T47D (cell line): ENCODE results near the gene FAM111B.
"Not testable (repeated sequence)": the region's sequence is repeated elsewhere in the genome, so short reads cannot be mapped to it uniquely, and the experiment has no call there.

ENCODE experiments used
- DNase-seq, 2 experiments: peaks; one replicate each; pipeline versions ENCODE4 v3.0.0 to v3.0.0-alpha.2; 2011 to 2012; ENCODE audit warnings: low read depth in 1 of 2, low spot score in 1 of 2
- JUND ChIP-seq: IDR thresholded peaks from 2 replicates; pipeline ENCODE4 v1.6.1; 2012; ENCODE audit warnings: low read depth
- in situ Hi-C: cut with HindIII; loops from 2 replicates; pipeline ENCODE4 v1.10.0; 2016; ENCODE audit warnings: low sequenced_read_pairs, low pct_unique_long_range_greater_than_20kb

FAM111B gene

GRCh38 chr11:59088162-59088561, 18.9 kb upstream of the FAM111B start:
- TF ChIP-seq JUND = no peak
- in situ Hi-C loops = no loop called here
- no peak for DNase-seq

GRCh38 chr11:59093576-59093975, 13.5 kb upstream of the FAM111B start:
- in situ Hi-C loops = not testable (repeated sequence)

GRCh38 chr11:59095225-59095624, 11.8 kb upstream of the FAM111B start:
- DNase-seq, in situ Hi-C loops: not testable (repeated sequence)

More at GRCh38 chr11:59093576-59093975, 13.5 kb upstream of the FAM111B start:
- not testable (repeated sequence) for DNase-seq

- in situ Hi-C loops, DNase-seq: not testable (repeated sequence)
These were observed 11.0 kb upstream of the FAM111B start for GRCh38 chr11:59095972-59096575.

GRCh38 chr11:59097113-59097708, 9.8 kb upstream of the FAM111B start:
- TF ChIP-seq JUND = no peak
- peak in 1 of 2 experiments; percentile 75 for DNase-seq
- in situ Hi-C loops = no loop called here

GRCh38 chr11:59097938-59098337, 9.1 kb upstream of the FAM111B start:
- DNase-seq = peak in 1 of 2 experiments; percentile 46
- in situ Hi-C loops = not testable (repeated sequence)

GRCh38 chr11:59102259-59102765, 4.7 kb upstream of the FAM111B start:
- DNase-seq = peak; percentile 62 to 89
- in situ Hi-C loops = no loop called here
- TF ChIP-seq JUND = no peak

GRCh38 chr11:59107721-59108120, 684 bp downstream of the FAM111B start:
- in situ Hi-C loops = not testable (repeated sequence)
- peak in 1 of 2 experiments; percentile 28 for DNase-seq

- no peak for TF ChIP-seq JUND
- in situ Hi-C loops = no loop called here
- DNase-seq = no peak
These were observed 5.5 kb downstream of the FAM111B start for GRCh38 chr11:59112494-59112893.

- in situ Hi-C loops = no loop called here
- no peak for DNase-seq
- no peak for TF ChIP-seq JUND
These were observed 7.3 kb downstream of the FAM111B start for GRCh38 chr11:59114344-59114743.

GRCh38 chr11:59115553-59115952, 8.5 kb downstream of the FAM111B start:
- no peak for DNase-seq
- in situ Hi-C loops = no loop called here

GRCh38 chr11:59117774-59118173, 10.7 kb downstream of the FAM111B start:
- in situ Hi-C loops = no loop called here
- TF ChIP-seq JUND = no peak
- DNase-seq = peak in 1 of 2 experiments; percentile 36

More at GRCh38 chr11:59115553-59115952, 8.5 kb downstream of the FAM111B start:
- no peak for TF ChIP-seq JUND

GRCh38 chr11:59119826-59120225, 12.8 kb downstream of the FAM111B start:
- in situ Hi-C loops = no loop called here
- DNase-seq = no peak
- no peak for TF ChIP-seq JUND
